Caco-2 (cell line): ENCODE data around the gene LGALS4. TPM values are rescaled to one million over a fixed set of nuclear protein-coding genes. Genes with fewer than 3 reads are reported as not detected.
A peak's percentile ranks its signal among the peaks of the same experiment; 100 is the strongest.
"Not testable (repeated sequence)": the region's sequence is repeated elsewhere in the genome, so short reads cannot be mapped to it uniquely, and the experiment has no call there.

ENCODE experiments used
- BruUV-seq: library from RNA; stranded (reverse); fragments of 400-500 nt; replicated peaks from 2 replicates; lab custom pipeline; 2021; lab: Mats Ljungman, UMichigan
- CTCF ChIA-PET: fragments of 300-600 bp; sonication (Branson Sonifier 250); formaldehyde crosslinking; loops from one replicate; lab custom pipeline; 2022; ENCODE audit warnings: antibody characterized with exemption; lab: Charles Lee
- POLR2A ChIA-PET: fragments of 300-600 bp; sonication (Branson Sonifier 250); formaldehyde crosslinking; loops from one replicate; lab custom pipeline; 2022; ENCODE audit warnings: antibody characterized with exemption; lab: Charles Lee
- DNase-seq, 2 experiments: peaks; one replicate each; pipeline versions ENCODE4 v3.0.0 to v3.0.0-alpha.2; 2020 to 2022
- H3K27me3 ChIP-seq: replicated peaks from 2 replicates; pipeline ENCODE4 v1.6.0; 2011; ENCODE audit warnings: low read length; ENCODE audit not compliant: control insufficient read depth, insufficient read depth
- H3K36me3 ChIP-seq: 2 replicates; pipeline ENCODE4 v1.5.1; 2011; ENCODE audit warnings: low read length; ENCODE audit not compliant: control insufficient read depth, insufficient read depth
- H3K4me1 ChIP-seq: fragments of 250-450 bp; sonication (Bioruptor Pico); 2 replicates; pipeline ENCODE4 v1.5.1; 2020; ENCODE audit warnings: mild to moderate bottlenecking
- H3K4me3 ChIP-seq: 2 replicates; pipeline ENCODE4 v1.5.1; 2011; ENCODE audit warnings: low read depth, mild to moderate bottlenecking, control low read depth, low read length
- H3K9me3 ChIP-seq: fragments of 250-450 bp; sonication (Bioruptor Pico); 2 replicates; pipeline ENCODE4 v1.5.1; 2020; ENCODE audit warnings: mild to moderate bottlenecking, moderate library complexity
- H3K27ac Mint-ChIP-seq: one replicate; pipeline ENCODE4 v1.8.0; 2022; ENCODE audit warnings: mixed read lengths; ENCODE audit not compliant: unreplicated experiment
- H3K27me3 Mint-ChIP-seq: one replicate; pipeline ENCODE4 v1.8.0; 2022; ENCODE audit warnings: mixed read lengths; ENCODE audit not compliant: insufficient read depth, unreplicated experiment
- H3K36me3 Mint-ChIP-seq: one replicate; pipeline ENCODE4 v1.8.0; 2022; ENCODE audit warnings: mild to moderate bottlenecking, mixed read lengths; ENCODE audit not compliant: insufficient read depth, unreplicated experiment
- H3K4me1 Mint-ChIP-seq: one replicate; pipeline ENCODE4 v1.8.0; 2022; ENCODE audit warnings: low read depth, mixed read lengths; ENCODE audit not compliant: unreplicated experiment
- H3K4me3 Mint-ChIP-seq: one replicate; pipeline ENCODE4 v1.8.0; 2022; ENCODE audit warnings: mild to moderate bottlenecking, moderate library complexity, mixed read lengths; ENCODE audit not compliant: unreplicated experiment
- H3K9me3 Mint-ChIP-seq: one replicate; pipeline ENCODE4 v1.8.0; 2022; ENCODE audit warnings: mixed read lengths; ENCODE audit not compliant: unreplicated experiment
- CTCF ChIP-seq, 2 experiments: fragments of 200-600 bp in 1 of 2; IDR thresholded peaks; 1 replicate in 1 of 2; 2 replicates in 1 of 2; pipeline versions ENCODE4 v1.5.1 to v1.8.0; 2011 to 2022; ENCODE audit warnings: antibody characterized with exemption in 1 of 2, control low read depth in 1 of 2, inconsistent platforms in 1 of 2, low read depth in 1 of 2, low read length in 1 of 2, mild to moderate bottlenecking in 1 of 2, moderate library complexity in 1 of 2; ENCODE audit not compliant: insufficient read depth in 1 of 2, severe bottlenecking in 1 of 2, unreplicated experiment in 1 of 2
- intact Hi-C: fragments of 100-400 bp; cut with micrococcal nuclease; formaldehyde crosslinking; loops from one replicate; pipeline ENCODE4 v1.10.0; 2022; ENCODE audit not compliant: unreplicated experiment
- total RNA-seq: library from RNA; stranded (reverse); gene quantifications from 2 replicates; pipeline ENCODE4 v1.2.3, GENCODE V29; 2022

LGALS4 gene
- total RNA-seq, 1 experiment from 2014 or later = 2.2 TPM

GRCh38 chr19:38833092-38833425 lies 20.3 kb upstream of the LGALS4 start:
- peaks cover 96% of the 10 kb centered on the region for H3K36me3 Mint-ChIP-seq
- H3K4me1 Mint-ChIP-seq = peaks cover 14% of the 10 kb centered on the region
- BruUV-seq = no TSS peak
- no peak overlapping the region for H3K4me3 Mint-ChIP-seq
- H3K27me3 Mint-ChIP-seq = no peaks in the 10 kb centered on the region
- intact Hi-C loops = no loop called here
- H3K9me3 Mint-ChIP-seq = no peaks in the 10 kb centered on the region
- H3K9me3 ChIP-seq = no peaks in the 10 kb centered on the region
- H3K4me3 ChIP-seq = no peak overlapping the region
- TF ChIP-seq CTCF (IDR thresholded peaks at IDR 0.05; ENCODE audit: insufficient read depth in 1 of 2, low read depth in 1 of 2, low read length in 1 of 2, severe bottlenecking in 1 of 2, unreplicated experiment in 1 of 2) = no peak
- no peak for DNase-seq
- H3K27me3 ChIP-seq = no peaks in the 10 kb centered on the region
- ChIA-PET CTCF (interaction anchor here (1.1 kb wide), 1 partner anchor 97 kb away, joined by 5 read pairs; the partner anchor contains the start of genes MRPS12 and SARS2), POLR2A (interaction anchor here (0.5 to 3.1 kb wide), 2 partner anchors 16 to 1373 kb away, joined by 3 to 33 read pairs; no protein-coding TSS in a partner anchor)
- peak overlapping the region; percentile 97 for H3K27ac Mint-ChIP-seq
- peaks cover 33% of the 10 kb centered on the region for H3K4me1 ChIP-seq
- peaks cover 9% of the 10 kb centered on the region for H3K36me3 ChIP-seq

GRCh38 chr19:38831142-38831605 lies 18.4 kb upstream of the LGALS4 start:
- Mint-ChIP-seq H3K36me3 (peaks cover 95% of the 10 kb centered on the region), H3K27me3 (no peaks in the 10 kb centered on the region), H3K4me3 (peak overlapping the region; percentile 71), H3K4me1 (peaks cover 13% of the 10 kb centered on the region), H3K9me3 (no peaks in the 10 kb centered on the region), H3K27ac (peak overlapping the region; percentile 97)
- peak; percentile 91 to 96 for DNase-seq
- BruUV-seq = TSS peak; percentile 66
- Histone ChIP-seq H3K27me3 (no peaks in the 10 kb centered on the region), H3K36me3 (peaks cover 1% of the 10 kb centered on the region; the same call in 1 of the 2 replicates), H3K4me3 (peak overlapping the region; percentile 72), H3K4me1 (peaks cover 22% of the 10 kb centered on the region), H3K9me3 (no peaks in the 10 kb centered on the region)
- CTCF ChIA-PET = interaction anchor here (1.0 to 1.8 kb wide), 3 partner anchors 12 to 197 kb away, joined by 3 to 8 read pairs (median 4); partner anchors contain the start of genes MRPS12 and SARS2
- no peak for TF ChIP-seq CTCF (IDR thresholded peaks at IDR 0.05; ENCODE audit: insufficient read depth in 1 of 2, low read depth in 1 of 2, low read length in 1 of 2, severe bottlenecking in 1 of 2, unreplicated experiment in 1 of 2)
- intact Hi-C loops = loop anchor here (1.0 to 2.0 kb wide), 2 partner anchors 32 to 100 kb away; partner anchors contain the start of genes MRPS12 and SARS2
- POLR2A ChIA-PET = interaction anchor here (0.5 to 3.1 kb wide), 12 partner anchors 9 to 428 kb away, joined by 3 to 33 read pairs (median 4); partner anchors contain the start of genes FAM98C, MRPS12, NFKBIB and SARS2

GRCh38 chr19:38830039-38830733 lies 17.4 kb upstream of the LGALS4 start:
- no peak for DNase-seq
- ChIA-PET CTCF (no interaction called here), POLR2A (interaction anchor here (0.6 to 3.1 kb wide), 3 partner anchors 8 to 183 kb away, joined by 3 to 33 read pairs (median 3); partner anchors contain the start of gene ACTN4)
- no TSS peak for BruUV-seq
- peak overlapping the region; percentile 72 for H3K4me3 ChIP-seq
- H3K27me3 ChIP-seq = no peaks in the 10 kb centered on the region
- H3K9me3 ChIP-seq = no peaks in the 10 kb centered on the region
- peaks cover 85% of the 10 kb centered on the region for H3K36me3 Mint-ChIP-seq
- H3K9me3 Mint-ChIP-seq = no peaks in the 10 kb centered on the region
- no peaks in the 10 kb centered on the region for H3K27me3 Mint-ChIP-seq
- peak overlapping the region; percentile 71 for H3K4me3 Mint-ChIP-seq
- no peak for TF ChIP-seq CTCF (IDR thresholded peaks at IDR 0.05; ENCODE audit: insufficient read depth in 1 of 2, low read depth in 1 of 2, low read length in 1 of 2, severe bottlenecking in 1 of 2, unreplicated experiment in 1 of 2)
- H3K4me1 ChIP-seq = peaks cover 32% of the 10 kb centered on the region
- peaks cover 13% of the 10 kb centered on the region for H3K4me1 Mint-ChIP-seq
- H3K36me3 ChIP-seq = no peaks in the 10 kb centered on the region; the same call in none of the 2 replicates
- intact Hi-C loops = loop anchor here (2.0 kb wide), 1 partner anchor 101 kb away; the partner anchor contains the start of genes MRPS12 and SARS2
- peak overlapping the region; percentile 97 for H3K27ac Mint-ChIP-seq

GRCh38 chr19:38829203-38829602 lies 16.5 kb upstream of the LGALS4 start:
- intact Hi-C loops, POLR2A ChIA-PET, H3K27ac Mint-ChIP-seq, H3K9me3 Mint-ChIP-seq, H3K27me3 ChIP-seq, DNase-seq, H3K27me3 Mint-ChIP-seq, H3K36me3 ChIP-seq, CTCF ChIA-PET, H3K4me3 Mint-ChIP-seq, H3K9me3 ChIP-seq, BruUV-seq, H3K4me3 ChIP-seq: not testable (repeated sequence)
- H3K4me1 Mint-ChIP-seq = peaks cover 13% of the 10 kb centered on the region
- peaks cover 33% of the 10 kb centered on the region for H3K4me1 ChIP-seq
- H3K36me3 Mint-ChIP-seq = peaks cover 83% of the 10 kb centered on the region
